RWPE1 (cell line): ENCODE data around the gene IZUMO2.
"Not testable (repeated sequence)": the region's sequence is repeated elsewhere in the genome, so short reads cannot be mapped to it uniquely, and the experiment has no call there.

Experiments
- CTCF ChIA-PET: fragments of 350-600 bp; sonication (Branson Sonifier 250); formaldehyde crosslinking; extraction: SDS; loops from one replicate; lab custom pipeline; 2021; lab: Yijun Ruan, JAX
- POLR2A ChIA-PET: fragments of 400-600 bp; formaldehyde crosslinking; extraction: SDS; loops from one replicate; lab custom pipeline; 2020; ENCODE audit warnings: antibody characterized with exemption; ENCODE audit not compliant: low non-redundant PET; lab: Yijun Ruan, JAX
- DNase-seq: peaks from one replicate; pipeline ENCODE4 v3.0.0; 2012; ENCODE audit warnings: low spot score
- H3K27ac ChIP-seq: fragments of 450-650 bp; 2 replicates; pipeline ENCODE4 v1.5.1; 2017
- TF ChIP-seq, protein P1 (sequence below): fragments of 450-650 bp; conservative IDR thresholded peaks from 2 replicates; pipeline ENCODE4 v1.5.1; 2017; ENCODE audit warnings: low read depth, mild to moderate bottlenecking

IZUMO2 gene

DNA sequence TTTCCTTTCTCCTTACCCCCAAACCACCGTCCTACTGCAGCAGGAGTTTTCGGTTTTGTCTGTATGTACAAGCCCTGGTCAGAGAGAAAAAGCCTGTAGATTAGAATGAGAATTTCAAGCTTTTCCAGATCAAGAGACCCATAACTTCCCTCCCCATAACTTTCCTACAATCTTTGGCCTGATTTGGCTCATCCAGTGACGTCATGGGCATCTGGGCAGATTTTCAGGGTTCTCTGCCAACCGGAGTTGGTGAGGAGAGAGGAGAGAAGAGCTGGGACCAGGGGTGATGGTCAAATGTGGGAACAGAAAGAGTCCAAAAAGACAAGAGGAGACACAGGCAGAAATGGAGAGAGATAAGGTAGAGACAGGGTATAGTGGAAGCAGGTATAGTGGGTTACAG lies 10.5 kb downstream of the IZUMO2 start:
- no peak overlapping the region for H3K27ac ChIP-seq
- DNase-seq, result peak; percentile 9
- CTCF ChIA-PET, result no interaction called here
- TF ChIP-seq, protein P1, sequence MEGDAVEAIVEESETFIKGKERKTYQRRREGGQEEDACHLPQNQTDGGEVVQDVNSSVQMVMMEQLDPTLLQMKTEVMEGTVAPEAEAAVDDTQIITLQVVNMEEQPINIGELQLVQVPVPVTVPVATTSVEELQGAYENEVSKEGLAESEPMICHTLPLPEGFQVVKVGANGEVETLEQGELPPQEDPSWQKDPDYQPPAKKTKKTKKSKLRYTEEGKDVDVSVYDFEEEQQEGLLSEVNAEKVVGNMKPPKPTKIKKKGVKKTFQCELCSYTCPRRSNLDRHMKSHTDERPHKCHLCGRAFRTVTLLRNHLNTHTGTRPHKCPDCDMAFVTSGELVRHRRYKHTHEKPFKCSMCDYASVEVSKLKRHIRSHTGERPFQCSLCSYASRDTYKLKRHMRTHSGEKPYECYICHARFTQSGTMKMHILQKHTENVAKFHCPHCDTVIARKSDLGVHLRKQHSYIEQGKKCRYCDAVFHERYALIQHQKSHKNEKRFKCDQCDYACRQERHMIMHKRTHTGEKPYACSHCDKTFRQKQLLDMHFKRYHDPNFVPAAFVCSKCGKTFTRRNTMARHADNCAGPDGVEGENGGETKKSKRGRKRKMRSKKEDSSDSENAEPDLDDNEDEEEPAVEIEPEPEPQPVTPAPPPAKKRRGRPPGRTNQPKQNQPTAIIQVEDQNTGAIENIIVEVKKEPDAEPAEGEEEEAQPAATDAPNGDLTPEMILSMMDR, result no peak
- POLR2A ChIA-PET, result no interaction called here

DNA sequence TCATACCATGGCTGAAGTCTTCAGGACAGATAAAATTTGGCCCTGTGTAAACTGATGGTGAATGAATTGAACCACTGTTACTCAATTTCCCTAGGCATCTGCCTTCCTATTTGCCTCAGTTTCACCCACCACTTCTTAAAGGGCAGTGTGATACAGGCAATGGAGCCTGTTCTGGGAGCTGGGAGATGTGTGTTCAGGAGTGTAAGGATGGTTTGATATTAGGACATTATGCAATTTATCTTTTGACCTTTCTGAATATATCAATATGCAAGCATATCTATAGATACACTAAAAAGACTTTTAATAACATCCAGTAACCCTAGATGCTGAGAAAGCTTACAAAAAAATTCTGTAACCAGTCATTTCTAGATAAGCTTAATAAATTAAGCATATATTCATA lies 14.6 kb downstream of the IZUMO2 start:
- TF ChIP-seq, protein P1, result no peak
- ChIA-PET POLR2A (interaction anchor here (0.6 kb wide), 1 partner anchor 109 kb away, joined by 3 read pairs; no protein-coding TSS in a partner anchor), CTCF (interaction anchor here (0.6 to 1.4 kb wide), 4 partner anchors 12 to 129 kb away, joined by 3 to 6 read pairs (median 4); no protein-coding TSS in a partner anchor)
- DNase-seq, result no peak
- no peak overlapping the region for H3K27ac ChIP-seq

DNA sequence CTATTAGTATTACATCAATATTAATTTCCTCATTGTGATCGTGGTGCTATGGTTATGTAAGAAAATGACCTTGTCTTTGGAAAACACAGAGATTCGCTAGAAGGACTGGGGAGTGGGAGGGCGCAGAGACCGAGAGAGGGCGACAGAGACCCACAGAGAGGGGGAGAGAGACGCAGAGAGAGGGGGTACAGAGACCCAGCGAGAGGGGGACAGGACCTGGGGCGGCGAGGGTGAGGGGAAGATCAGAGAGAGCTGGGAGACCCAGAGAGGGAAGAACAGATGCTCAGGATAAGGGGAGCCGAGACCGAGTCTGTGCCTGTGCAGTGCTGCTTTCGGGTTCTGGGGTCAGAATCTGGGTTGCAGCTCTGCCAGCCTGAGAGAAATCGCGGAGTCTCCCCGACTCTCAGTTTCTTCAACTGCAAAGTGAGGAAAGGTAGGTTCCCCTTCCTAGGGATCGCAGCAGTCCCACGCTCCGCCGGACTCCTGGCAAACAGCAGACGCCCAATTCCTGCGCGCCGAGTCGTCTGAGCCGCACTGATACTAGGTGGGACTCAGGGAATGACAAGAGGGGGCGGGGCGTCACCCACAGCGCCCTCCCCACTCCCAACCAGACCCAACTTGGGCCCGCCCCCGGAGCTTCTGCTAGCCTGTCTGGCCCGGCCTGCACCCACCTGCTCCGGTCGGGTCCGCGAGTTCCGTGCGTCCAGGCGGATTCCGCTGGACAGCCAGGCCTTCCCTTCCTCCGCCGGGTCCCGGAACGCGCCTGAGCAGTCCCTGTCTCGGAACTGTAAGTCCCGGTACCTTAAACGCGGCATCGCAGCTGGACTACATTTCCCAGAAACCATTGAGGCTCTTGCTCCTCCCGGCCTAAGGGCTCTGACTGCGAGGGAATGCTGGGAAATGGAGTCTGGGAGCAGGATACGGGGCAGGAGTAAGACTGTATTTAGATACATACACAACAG lies 15.3 kb downstream of the IZUMO2 start:
- DNase-seq, result peak; percentile 78
- ChIA-PET CTCF (interaction anchor here (0.6 to 1.4 kb wide), 17 partner anchors 12 to 1866 kb away, joined by 3 to 11 read pairs (median 4); no protein-coding TSS in a partner anchor), POLR2A (interaction anchor here (0.6 kb wide), 1 partner anchor 110 kb away, joined by 3 read pairs; no protein-coding TSS in a partner anchor)
- H3K27ac ChIP-seq, result peak overlapping the region; percentile 68
- TF ChIP-seq, protein P1, result peak; percentile 56

DNA sequence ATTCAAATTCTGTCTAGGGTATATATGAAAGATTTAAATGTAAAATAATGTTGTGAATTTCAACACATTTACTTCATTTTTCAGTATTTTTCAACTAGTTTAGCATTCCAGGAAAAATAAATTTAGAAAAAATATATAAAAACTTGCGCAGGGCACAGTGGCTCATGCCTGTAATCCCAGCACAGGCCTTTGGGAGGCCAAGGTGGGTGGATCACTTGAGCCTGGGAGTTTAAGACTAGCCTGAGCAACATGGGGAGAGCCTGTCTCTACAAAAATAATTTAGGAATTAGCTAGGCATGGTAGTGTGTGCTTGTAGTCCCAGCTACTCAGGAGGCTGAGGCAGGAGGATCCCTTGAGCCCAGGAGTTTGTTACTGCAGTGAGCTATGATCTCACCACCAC lies 21.2 kb downstream of the IZUMO2 start:
- CTCF ChIA-PET, result interaction anchor here (0.7 kb wide), 1 partner anchor 150 kb away, joined by 3 read pairs; no protein-coding TSS in a partner anchor
- DNase-seq, POLR2A ChIA-PET, H3K27ac ChIP-seq: not testable (repeated sequence)

DNA sequence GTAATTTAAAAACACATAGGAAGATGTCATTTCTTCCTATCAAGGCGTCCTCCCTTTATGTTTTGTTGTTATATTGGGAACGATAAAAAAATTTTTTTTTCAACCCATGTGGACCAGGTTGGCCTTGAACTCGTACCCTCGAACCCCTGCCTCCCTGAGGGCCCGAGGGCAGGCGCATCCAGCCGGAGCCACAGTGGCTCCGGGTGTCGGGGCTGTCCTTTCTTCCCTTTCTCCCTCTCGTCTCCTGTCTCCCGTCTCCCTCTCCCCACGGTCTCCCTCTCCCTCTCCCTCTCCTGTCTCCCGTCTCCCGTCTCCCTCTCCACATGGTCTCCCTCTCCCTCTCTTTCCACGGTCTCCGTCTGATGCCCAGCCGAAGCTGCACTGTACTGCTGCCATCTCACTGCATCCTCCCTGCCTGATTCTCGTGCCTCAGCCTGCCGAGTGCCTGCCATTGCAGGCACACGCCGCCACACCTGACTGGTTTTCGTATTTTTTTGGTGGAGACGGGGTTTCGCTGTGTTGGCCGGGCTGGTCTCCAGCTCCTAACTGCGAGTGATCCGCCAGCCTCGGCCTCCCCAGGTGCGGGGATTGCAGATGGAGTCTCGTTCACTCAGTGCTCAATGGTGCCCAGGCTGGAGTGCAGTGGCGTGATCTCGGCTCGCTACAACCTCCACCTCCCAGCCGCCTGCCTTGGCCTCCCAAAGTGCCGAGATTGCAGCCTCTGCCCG lies 22.8 kb downstream of the IZUMO2 start:
- DNase-seq, CTCF ChIA-PET, POLR2A ChIA-PET, H3K27ac ChIP-seq: not testable (repeated sequence)

DNA sequence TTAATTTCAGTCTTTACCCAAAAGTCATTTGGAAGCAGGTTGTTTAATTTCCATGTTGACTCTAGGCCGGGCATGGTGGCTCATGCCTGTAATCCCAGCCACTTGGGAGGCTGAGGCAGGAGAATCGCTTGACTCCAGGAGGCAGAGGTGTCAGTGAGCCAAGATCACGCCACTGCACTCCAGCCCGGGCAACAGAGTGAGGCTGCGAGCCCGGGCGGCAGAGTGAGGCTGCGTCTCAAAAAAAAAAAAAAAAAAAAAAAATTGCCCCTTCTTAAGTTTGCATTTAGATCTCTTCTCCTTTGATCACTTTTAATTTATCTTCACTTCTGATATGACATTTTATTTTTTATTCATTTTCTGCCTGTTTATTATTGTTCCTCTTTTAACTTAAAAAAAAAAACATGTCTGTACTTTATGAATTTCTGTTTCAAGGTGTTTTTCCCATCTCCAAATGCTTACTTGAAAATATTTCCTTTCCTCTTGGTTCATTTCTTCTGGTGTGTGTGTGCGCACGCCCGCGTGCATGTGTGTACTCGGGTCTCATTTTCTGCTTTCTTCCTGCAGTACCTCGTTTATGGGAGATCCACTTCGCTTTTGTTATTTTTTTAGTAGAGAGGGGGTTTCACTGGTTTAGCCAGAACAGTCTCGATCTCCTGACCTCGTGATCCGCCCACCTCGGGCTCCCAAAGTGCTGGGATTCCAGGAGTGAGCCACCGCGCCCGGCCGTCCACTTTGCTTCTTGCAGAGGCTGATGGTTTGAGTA lies 26.3 kb downstream of the IZUMO2 start:
- DNase-seq, POLR2A ChIA-PET, H3K27ac ChIP-seq: not testable (repeated sequence)
- CTCF ChIA-PET, result interaction anchor here (0.6 to 1.5 kb wide), 4 partner anchors 11 to 199 kb away, joined by 3 to 14 read pairs (median 4); no protein-coding TSS in a partner anchor

DNA sequence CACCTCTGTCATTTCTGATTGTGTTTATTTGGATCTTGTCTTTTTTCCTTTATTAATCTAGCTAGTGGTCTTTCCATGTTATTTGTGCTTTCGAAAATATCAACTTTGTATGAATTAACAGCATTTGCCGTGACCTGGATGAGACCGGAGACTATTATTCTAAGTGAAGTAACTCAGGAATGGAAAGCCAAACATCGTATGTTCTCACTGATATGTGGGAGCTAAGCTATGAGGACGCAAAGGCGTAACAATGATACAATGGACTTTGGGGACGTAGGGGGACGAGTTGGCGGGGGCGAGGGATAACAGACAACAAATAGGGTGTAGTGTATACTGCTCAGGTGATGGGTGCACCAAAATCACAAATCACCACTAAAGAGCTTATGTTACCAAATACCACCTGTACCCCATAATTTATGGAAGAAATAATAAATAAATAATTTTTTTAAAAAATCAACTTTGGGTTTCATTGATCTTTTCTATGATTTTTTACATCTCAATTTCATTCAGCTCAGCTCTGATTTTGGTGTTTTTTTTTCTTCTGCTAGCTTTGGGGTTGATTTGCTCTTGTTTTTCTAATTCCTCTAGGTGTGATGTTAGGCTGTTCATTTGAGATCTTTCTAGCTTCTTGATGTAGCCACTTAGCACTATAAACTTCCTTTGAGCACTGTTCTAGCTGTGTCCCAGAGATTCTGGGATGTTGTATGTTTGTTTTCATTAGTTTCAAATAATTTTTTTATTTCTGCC lies 27.1 kb downstream of the IZUMO2 start:
- CTCF ChIA-PET, result interaction anchor here (0.6 to 1.5 kb wide), 9 partner anchors 12 to 241 kb away, joined by 3 to 14 read pairs (median 4); no protein-coding TSS in a partner anchor
- POLR2A ChIA-PET, H3K27ac ChIP-seq, DNase-seq: not testable (repeated sequence)

DNA sequence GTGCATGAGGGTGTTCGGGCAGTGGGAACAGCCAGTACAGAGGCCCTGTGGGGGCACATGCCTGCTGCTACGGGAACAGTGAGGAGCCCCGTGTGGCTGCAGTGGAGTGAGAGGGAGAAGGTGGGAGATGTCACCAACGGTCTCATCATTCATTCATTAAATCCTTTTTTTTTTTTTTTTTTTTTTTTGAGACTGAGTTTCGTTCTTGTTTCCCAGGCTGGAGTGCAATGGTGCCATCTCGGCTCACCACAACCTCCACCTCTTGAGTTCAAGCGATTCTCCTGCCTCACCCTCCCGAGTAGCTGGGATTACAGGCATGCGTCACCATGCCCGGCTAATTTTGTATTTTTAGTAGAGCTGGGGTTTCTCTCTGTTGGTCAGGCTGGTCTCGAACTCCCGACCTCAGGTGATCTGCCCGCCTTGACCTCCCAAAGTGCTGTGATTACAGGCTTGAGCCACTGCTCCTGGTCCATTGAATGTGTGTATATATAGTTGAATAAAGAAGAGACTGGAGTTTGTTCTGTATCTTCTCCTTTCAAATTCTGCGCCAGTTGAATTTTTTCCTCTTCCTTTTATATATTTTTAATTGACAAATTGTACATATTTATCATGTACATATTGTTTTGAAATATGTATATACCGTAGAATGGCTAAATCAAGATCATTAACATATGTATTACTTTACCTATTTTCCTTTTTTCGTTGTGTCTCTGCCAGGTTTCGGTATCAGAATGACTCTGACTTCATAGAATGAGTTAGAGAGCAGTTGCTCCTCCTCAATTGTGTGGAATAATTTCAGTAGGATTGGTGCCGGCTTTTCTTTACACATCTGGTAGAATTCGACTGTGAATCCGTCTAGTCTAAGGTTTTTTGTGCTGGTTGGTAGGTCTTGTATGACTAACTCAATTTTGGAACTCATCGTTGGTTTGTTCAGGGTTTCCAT lies 28.0 kb downstream of the IZUMO2 start:
- DNase-seq, POLR2A ChIA-PET, H3K27ac ChIP-seq: not testable (repeated sequence)
- CTCF ChIA-PET, result interaction anchor here (0.6 to 1.5 kb wide), 6 partner anchors 13 to 240 kb away, joined by 3 to 14 read pairs (median 4); no protein-coding TSS in a partner anchor
